ENCODE data around the gene CLIP2. TPM values are rescaled to one million over a fixed set of nuclear protein-coding genes. Genes with fewer than 3 reads are reported as not detected.

Gene CLIP2
- total and polyA plus RNA-seq, 2 of the 4 experiments (the other 2 are of a cell fraction), result 18.1 to 20.7 TPM

DNA sequence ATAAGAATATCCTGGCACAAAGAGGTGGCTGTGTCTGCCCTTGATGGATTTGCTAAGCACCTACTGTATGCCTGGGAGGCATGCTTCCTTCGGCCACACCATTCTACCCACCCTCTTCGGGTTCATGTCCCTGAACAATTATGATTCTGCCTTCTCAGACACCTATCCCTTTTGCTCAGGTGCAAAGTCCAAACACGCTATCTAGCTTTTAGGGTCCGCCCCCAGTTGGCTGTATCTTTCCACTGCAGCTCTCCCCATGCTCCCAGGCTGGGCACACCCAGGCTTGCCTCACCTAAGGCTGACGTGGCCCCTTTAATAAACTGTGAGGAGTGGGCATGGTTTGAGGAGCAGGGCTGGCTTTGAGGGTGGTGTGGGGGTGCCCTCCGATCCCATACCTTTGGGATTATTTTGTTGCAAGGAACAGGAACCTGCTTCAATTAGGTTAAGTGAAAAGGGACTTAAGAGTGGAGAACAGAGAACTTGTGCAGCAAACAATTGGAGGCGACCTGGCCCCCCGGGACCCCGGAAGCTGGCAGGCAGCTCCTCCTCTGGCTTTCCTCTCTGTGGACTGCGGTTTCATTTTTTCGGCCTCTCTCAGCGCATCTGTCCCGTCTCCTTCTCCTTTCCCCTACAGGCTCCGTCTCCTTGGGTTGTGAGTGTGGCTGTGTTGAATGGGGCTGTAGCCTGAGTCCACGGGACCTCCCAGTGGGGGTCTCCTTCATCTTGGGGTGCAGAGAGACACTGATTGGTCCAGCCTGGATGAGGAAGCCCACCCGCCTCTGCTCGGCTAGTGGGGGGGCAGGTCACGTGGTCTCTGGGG, 3.8 kb downstream of the CLIP2 start:
- H4K20me1 ChIP-seq (ENCODE audit: insufficient read depth, low read length), result peaks cover 79% of the 10 kb centered on the region

More for the DNA sequence above, 3.8 kb downstream of the CLIP2 start:
- no peak for ATAC-seq (ENCODE audit: low read depth)
- no peak for DNase-seq
- H4K91ac ChIP-seq (ENCODE audit: insufficient read depth, low read depth, low read length), result no peak overlapping the region
- no peak overlapping the region for H2BK5ac ChIP-seq (ENCODE audit: low read depth, low read length, poor library complexity, severe bottlenecking)
- WGBS, 2 experiments (ENCODE audit: extremely low coverage in 2 of 2, insufficient read length in 1 of 2), result 89% methylated on average over 6 of the region's 18 CpGs; no CpG with 5 or more reads in 1 of the 2 experiments
- no peak overlapping the region for H3K9ac ChIP-seq (ENCODE audit: low read depth, low read length)
- ChIA-PET CTCF (interaction anchor here (0.6 kb wide), 1 partner anchor 90 kb away, joined by 5 read pairs; no protein-coding TSS in a partner anchor), POLR2A (ENCODE audit: unreplicated experiment) (no interaction called here)
- H3K23ac ChIP-seq (ENCODE audit: low read depth, low read length), result no peak overlapping the region
- H3K4me2 ChIP-seq (ENCODE audit: low read depth, low read length), result no peak overlapping the region; the same call in 1 of the 2 replicates
- H2BK20ac ChIP-seq (ENCODE audit: low read depth, low read length), result no peak overlapping the region
- peaks cover 10 to 88% of the 10 kb centered on the region in 2 experiments for H3K79me1 ChIP-seq (ENCODE audit: low read depth in 1 of 2, low read length in 2 of 2)
- peaks cover 31% of the 10 kb centered on the region for H3K9me1 ChIP-seq (ENCODE audit: insufficient read depth, low read length)
- no peak overlapping the region; the same call in 1 of the 2 replicates for H3K14ac ChIP-seq (replicated peaks; ENCODE audit: low read depth, low read length)
- no peak overlapping the region for H3K4me3 ChIP-seq (ENCODE audit: insufficient read depth, low read depth, low read length)
- H3K4ac ChIP-seq (ENCODE audit: low read depth, low read length), result no peak overlapping the region
- H3K27ac ChIP-seq (ENCODE audit: insufficient read depth, low read length), result no peak overlapping the region
- dilution Hi-C loops (cut with HindIII; ENCODE audit: low sequenced_read_pairs, unreplicated experiment), result no loop called here
- no peak overlapping the region for H2BK15ac ChIP-seq (ENCODE audit: low read depth, low read length)
- peak overlapping the region; percentile 48 for H2AK9ac ChIP-seq (replicated peaks; ENCODE audit: low read depth, low read length, poor library complexity)
- no peak overlapping the region for H3K56ac ChIP-seq (ENCODE audit: extremely low read depth, insufficient read depth, low read length)
- TF ChIP-seq RCOR1 (IDR thresholded peaks at IDR 0.05; ENCODE audit: insufficient replicate concordance, low read length) (no peak), MXI1 (IDR thresholded peaks at IDR 0.05; ENCODE audit: borderline replicate concordance, low read depth, low read length) (no peak)
- TF ChIP-seq, protein P1, sequence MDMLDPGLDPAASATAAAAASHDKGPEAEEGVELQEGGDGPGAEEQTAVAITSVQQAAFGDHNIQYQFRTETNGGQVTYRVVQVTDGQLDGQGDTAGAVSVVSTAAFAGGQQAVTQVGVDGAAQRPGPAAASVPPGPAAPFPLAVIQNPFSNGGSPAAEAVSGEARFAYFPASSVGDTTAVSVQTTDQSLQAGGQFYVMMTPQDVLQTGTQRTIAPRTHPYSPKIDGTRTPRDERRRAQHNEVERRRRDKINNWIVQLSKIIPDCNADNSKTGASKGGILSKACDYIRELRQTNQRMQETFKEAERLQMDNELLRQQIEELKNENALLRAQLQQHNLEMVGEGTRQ (IDR thresholded peaks at IDR 0.05; ENCODE audit: low read depth, low read length), result 0 out of 2 replicates have a peak, but pooled peaks have one; percentile 23
- no peaks in the 10 kb centered on the region for H3K9me3 ChIP-seq (ENCODE audit: control insufficient read depth, insufficient read depth, low read length)
- H4K8ac ChIP-seq (ENCODE audit: low read depth in 2 of 2, low read length in 2 of 2), result no peak overlapping the region
- no peaks in the 10 kb centered on the region for H3K27me3 ChIP-seq (ENCODE audit: control insufficient read depth, insufficient read depth, low read length)
- no peak overlapping the region for H2BK120ac ChIP-seq (ENCODE audit: low read depth, low read length)
- in situ Hi-C loops (cut with MboI; ENCODE audit: low sequenced_read_pairs), result no loop called here
- peak overlapping the region; percentile 48 for H2AFZ ChIP-seq (replicated peaks; ENCODE audit: low read length, poor library complexity)
- H4K5ac ChIP-seq (ENCODE audit: low read depth, low read length), result no peak overlapping the region
- intact Hi-C loops (cut with micrococcal nuclease), result loop anchor here (5.0 kb wide), 1 partner anchor 86 kb away; no protein-coding TSS in a partner anchor
- no TSS peak for BruUV-seq (replicated peaks)
- H3K36me3 ChIP-seq (ENCODE audit: control insufficient read depth, insufficient read depth, low read length), result 0 out of 2 replicates have a peak, but pooled peaks cover 3% of the 10 kb centered on the region
- peak overlapping the region; percentile 90 for H2AK5ac ChIP-seq (ENCODE audit: low read depth, low read length)
- no peak overlapping the region for H3K18ac ChIP-seq (ENCODE audit: low read depth, low read length)
- peaks cover 28% of the 10 kb centered on the region for H3K4me1 ChIP-seq (ENCODE audit: control insufficient read depth, insufficient read depth, low read length)
